IMR-90 (cell line): ENCODE data around the gene ACO1.

Experiments used
- RFX5 ChIP-seq: IDR thresholded peaks from 2 replicates; pipeline ENCODE4 v1.8.0; 2012; ENCODE audit warnings: low read depth, mild to moderate bottlenecking, low read length, moderate library complexity
- TF ChIP-seq, protein P1 (sequence below): conservative IDR thresholded peaks from 2 replicates; pipeline ENCODE4 v1.5.1; 2012; ENCODE audit warnings: mild to moderate bottlenecking, low read depth, low read length, improper control_type of control experiment

- TF ChIP-seq, protein P1, sequence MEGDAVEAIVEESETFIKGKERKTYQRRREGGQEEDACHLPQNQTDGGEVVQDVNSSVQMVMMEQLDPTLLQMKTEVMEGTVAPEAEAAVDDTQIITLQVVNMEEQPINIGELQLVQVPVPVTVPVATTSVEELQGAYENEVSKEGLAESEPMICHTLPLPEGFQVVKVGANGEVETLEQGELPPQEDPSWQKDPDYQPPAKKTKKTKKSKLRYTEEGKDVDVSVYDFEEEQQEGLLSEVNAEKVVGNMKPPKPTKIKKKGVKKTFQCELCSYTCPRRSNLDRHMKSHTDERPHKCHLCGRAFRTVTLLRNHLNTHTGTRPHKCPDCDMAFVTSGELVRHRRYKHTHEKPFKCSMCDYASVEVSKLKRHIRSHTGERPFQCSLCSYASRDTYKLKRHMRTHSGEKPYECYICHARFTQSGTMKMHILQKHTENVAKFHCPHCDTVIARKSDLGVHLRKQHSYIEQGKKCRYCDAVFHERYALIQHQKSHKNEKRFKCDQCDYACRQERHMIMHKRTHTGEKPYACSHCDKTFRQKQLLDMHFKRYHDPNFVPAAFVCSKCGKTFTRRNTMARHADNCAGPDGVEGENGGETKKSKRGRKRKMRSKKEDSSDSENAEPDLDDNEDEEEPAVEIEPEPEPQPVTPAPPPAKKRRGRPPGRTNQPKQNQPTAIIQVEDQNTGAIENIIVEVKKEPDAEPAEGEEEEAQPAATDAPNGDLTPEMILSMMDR = no peak
- TF ChIP-seq RFX5 = no peak
These were observed 87.9 kb downstream of the ACO1 start for GRCh38 chr9:32472344-32472743.
